HL-60/S4 (cell line): ENCODE measurements around the gene MRPL47.
"Not testable (repeated sequence)": the region's sequence is repeated elsewhere in the genome, so short reads cannot be mapped to it uniquely, and the experiment has no call there.

Experiments used
- in situ Hi-C: fragments of 300-500 bp; cut with MboI; formaldehyde crosslinking; loops from 2 replicates; pipeline ENCODE4 v1.14.3; 2022; ENCODE audit warnings: low sequenced_read_pairs

The MRPL47 gene

DNA sequence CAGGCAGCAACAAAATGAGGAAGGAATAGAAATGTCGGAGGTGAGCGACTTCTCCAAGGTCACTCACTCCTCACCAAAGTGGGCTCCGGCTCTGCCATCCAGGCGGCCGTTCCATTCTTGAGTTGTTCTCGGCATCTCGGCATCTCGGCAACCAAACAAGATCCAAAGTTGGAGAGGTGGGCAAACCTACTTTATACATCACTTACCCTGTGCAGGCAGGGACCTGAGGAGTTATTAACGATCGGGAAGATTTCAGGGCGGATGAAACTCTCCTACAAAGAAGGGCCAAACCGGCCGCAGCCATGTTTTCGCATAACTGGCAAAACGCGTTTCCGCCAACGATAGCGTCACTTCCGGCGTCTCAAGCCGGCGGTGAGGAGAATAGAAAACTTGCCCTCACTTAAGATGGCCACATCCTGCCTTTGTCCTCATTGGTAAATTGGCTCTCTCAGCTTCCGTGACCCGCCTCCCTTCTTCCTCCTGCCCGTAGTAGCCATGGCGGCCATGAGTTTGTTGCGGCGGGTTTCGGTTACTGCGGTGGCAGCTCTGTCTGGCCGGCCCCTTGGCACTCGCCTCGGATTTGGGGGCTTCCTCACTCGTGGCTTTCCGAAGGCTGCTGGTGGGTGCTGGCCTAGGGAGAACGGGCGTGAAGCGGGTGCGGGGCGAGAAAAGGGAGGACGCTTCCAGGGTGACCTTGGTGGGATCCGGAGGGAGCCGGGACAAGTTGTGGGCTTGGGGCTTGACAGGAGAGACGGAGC is at the start of gene MRPL47, which contains the start of gene NDUFB5:
Gene MRPL47 (minus strand): TSS at position 318 of the 758 bp plus-strand sequence. CDS start 14 bp downstream, at position 304.
Gene NDUFB5 (plus strand): TSS at position 474 of the 758 bp plus-strand sequence. CDS start 22 bp downstream, at position 496.
- in situ Hi-C loops = no loop called here

DNA sequence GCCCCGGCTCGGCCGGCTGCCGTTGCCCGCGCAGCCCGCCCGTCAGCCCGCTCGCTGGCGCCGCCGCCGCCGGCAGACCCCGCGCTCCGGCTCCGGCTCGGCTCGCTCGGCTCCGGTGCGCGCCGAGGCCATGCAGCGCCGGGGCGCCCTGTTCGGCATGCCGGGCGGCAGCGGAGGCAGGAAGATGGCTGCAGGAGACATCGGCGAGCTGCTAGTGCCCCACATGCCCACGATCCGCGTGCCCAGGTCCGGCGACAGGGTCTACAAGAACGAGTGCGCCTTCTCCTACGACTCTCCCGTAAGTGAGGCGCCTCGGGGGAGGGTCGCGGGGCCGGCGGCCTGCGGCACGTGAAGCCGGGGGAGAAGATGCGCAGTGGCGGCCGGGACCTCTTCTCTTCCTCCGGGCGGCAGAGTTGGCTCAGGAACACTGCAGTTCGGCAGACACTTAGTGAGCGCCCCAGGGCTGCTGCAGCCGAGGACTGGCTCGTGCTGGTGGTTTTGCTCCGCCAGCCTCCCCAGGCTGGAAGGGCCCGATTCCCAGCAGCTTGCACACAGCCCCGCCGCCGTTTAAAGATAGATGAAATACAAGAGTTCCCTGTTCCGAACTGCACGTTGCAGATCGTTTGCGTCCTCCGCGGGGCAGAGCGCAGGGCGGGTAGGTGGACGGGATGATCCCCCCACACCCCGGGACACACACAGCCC is 48.8 kb upstream of the MRPL47 start:
- in situ Hi-C loops = no loop called here

DNA sequence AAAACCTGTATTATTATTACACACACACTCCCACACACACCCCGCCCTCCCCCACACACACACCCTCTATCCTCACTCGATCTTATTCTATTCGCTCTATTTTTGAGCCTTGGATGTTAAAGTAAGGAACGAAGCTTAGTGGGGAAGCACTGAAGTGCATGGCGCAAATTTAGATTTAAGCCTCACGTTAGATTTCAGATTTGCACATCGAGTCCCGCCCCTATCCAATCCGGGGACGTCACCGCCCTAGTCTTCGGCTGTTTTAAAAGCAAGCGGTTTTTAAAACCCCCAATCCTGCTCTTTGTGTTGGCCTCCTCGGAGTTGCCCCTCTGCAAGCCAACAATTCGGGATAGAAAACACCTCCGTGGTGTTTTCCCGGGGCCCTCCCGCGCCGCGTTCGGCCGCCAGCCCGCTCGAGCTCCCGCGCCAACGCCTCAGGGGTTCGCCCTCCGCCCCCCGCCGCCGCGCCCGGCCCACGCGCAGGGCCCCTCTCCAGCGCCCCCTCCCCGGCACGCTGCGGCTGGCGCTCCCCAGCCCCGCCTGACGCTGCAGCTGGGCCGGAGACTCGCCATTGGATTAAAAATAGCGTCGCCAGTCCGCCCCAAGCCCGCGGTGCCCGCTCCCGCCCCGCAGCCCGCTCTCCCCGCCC is 48.1 kb upstream of the MRPL47 start, which contains the start of gene USP13:
Gene USP13 (plus strand): TSS at position 594 of the 649 bp plus-strand sequence. CDS start 186 bp downstream, outside the sequence.
- in situ Hi-C loops = no loop called here

DNA sequence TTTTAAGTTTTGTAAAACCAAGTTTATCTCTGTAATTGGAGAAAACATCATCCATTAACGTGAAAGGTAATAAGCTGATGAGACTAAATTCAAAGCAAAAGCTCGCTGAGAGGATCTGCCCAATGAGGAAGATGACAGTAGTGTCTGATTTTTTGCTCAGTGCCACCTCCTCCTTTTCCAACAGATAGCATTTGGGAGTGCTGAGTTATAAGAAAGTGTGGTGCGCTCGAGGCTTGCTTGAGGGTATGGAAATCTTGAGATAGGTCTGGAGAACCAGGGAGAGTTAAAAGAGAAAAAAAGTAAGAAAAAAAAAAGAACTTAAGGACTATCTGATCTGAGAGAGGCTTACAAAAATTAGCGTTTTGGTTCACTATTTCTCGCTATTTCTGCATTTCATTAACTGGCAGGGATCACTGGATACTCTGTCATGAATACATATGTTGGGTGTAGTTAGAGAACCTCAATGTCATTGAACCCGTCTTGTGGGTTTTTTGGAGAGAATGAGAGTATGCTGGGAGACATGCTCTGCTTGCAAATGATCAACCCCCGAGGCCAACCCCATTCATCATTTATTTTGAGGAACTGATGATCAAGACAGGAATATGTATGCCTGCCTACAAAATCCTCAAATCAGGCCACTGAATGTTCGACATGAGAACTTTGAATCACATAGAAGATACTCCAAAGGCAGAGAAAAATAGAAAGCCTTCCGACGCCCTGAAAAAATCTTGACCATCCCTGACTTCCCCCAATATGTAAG is 47.4 kb upstream of the MRPL47 start:
- in situ Hi-C loops = no loop called here

DNA sequence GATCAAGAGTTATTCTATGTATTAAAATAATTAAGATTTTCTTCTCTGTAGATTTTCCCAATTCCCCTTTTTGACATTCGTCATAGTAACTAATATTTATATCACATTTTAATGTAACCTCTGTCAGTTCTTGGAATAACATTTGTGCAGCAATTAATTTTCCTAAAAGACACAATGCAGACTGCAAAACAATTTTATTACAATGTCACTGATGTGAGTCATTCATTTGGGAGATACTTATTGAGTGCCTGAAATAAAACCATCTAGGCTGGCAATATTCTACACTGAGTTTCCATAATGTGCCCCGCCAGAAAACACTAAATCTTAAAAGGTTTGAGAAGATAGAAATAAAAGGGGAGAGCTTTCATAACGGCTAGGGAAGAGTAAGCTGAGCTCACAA is 41.7 kb upstream of the MRPL47 start:
- in situ Hi-C loops = no loop called here

DNA sequence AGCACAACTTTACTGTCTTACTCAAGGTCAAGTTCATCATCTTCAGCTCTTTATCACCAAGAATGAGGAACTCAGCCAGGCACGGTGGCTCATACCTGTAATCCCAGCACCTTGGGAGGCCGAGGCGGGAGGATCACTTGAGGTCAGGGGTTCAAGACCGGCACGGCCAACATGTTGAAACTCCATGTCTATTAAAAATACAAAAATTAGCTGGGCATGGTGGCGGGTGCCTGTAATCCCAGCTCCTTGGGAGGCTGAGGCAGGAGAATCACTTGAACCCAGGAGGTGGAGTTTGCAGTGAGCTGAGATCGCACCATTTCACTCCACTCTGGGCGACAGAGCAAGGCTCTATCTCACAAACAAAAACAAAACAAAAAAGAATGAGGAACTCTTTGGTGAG is 39.4 kb upstream of the MRPL47 start:
- in situ Hi-C loops = not testable (repeated sequence)

DNA sequence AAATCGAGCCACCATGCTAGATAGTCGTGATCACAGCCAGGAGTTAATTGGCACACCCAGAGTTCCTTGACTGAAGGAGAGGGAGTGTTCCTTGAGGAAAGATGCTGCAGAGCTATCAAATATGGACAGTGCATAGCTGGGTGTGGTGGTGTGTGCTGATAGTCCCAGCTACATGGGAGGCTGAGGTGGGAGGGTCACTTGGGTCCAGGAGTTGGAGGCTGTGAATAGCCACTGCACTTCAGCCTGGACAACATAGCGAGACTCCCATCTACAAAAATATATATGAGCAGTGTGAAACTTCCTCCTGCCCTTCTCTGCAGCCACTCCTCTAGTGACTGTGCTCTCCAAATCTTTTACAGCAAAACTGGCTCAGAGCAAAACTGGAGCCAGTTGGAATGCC is 38.4 kb upstream of the MRPL47 start:
- in situ Hi-C loops = no loop called here

DNA sequence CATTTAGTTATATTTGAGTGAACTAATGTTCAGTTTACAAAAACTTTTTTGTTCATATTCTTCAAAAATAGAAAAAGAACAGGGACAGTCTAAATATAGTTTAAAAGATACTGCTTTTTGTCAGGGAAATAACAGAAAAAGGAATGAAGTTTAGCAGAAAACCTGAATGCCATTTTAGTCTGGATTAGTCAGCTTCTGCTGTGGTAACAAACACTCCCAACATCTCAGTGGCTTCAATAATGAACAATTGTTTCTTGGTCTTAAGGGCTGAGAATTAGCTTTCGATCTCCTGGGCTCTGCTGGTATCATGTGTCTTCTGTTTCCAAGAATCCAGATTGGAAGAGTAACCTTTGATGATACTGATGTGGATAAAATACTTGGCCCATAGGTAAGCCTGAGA is 36.0 kb upstream of the MRPL47 start:
- in situ Hi-C loops = no loop called here

DNA sequence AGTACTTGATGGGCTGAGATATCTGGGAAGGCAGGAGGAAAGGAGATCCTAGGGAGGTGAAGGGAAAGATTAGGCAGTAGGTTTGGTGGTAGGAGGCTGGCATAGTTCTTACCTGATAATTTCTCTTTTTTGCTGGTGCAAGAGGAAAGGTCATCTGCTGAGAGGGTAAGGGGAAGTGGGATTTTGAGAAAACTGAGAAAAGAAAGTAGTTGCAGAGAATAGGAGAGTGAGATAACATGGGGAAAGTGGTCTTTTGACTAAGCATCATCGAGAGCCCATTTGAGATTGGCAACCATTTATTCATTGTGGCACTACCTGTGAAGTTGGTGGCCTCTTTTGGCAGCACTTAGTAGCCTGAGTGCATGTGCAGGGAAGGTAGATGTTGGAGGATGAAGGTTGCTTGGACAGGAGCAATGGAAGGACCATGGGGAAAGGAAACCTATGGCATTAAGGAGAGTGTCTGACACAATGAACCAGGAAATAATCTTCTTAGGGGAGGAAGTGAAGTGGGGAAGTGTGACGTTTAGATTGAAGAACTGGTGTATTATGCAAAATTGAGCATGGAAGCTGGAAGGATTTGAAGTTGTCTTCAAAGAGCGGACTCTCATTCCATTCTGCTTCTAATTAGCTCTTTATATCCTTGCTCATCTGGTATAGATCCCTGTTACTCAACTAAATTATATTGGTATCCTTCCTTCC is 26.5 kb upstream of the MRPL47 start:
- in situ Hi-C loops = no loop called here

DNA sequence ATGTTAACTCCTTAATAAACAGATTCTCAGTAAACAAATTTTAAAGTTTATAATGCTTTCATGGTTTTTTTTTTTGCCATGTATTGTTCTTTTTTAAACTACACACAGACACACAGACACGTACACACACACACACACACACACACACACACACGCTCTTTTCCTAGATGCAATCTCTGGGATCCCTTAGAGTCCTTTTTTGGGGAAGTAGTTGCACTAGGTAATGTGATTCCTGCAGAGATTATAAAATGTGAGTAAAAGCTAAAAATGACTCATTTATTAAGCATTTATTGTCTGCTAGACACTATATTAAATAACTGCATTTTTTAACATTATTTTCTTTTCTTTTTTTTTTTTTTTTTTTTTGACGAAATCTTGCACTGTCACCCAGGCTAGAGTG is 20.0 kb upstream of the MRPL47 start:
- in situ Hi-C loops = no loop called here

DNA sequence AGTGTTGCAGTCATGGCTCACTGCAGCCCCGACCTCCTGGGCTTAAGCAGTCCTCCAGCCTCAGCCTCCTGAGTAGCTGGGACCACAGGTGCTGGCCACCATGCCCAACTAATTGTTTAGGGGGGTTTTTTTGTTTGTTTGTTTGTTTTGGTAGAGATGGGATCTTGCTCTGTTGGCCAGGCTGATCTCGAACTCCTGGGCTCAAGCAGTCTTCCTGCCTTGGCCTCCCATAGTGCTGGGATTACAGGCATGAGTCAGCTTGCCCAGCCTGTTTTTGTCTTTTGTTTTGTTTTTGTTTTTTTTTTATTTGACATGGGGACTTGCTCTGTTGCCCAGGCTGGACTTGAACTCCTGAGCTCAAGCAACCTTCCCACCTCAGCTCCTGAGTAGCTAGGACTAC is 17.6 kb upstream of the MRPL47 start:
- in situ Hi-C loops = no loop called here

DNA sequence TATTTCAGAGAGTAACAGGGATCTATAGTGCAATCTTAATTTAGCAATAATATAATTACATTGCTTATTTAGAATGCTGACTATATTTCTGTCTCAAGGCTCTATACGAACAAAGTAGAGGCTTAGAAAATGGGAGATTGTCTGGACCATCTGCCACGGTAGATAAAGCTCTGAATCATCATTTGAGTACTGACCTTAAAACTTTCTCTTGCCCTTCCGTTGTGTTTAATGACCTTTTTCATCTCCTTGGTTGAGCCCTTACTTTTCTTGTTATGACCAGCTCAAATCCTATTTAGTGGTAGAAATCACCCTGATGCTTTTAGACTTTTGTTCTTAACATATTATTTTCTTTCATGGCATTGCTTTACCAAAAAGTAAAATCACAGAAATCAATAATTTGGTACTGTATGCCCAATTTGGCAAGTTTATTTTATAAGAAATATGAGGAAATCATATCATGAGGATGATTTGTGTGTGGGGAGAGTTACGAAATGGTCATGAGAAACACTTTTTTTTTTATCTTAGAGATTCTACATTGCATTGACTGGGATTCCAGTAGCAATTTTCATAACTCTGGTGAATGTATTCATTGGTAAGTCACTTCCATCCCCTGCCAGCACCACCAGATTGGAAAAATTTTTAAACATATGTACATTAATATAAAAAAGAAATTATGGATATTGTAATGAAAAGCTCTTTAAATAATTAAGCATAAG is 11.2 kb upstream of the MRPL47 start:
- in situ Hi-C loops = no loop called here

DNA sequence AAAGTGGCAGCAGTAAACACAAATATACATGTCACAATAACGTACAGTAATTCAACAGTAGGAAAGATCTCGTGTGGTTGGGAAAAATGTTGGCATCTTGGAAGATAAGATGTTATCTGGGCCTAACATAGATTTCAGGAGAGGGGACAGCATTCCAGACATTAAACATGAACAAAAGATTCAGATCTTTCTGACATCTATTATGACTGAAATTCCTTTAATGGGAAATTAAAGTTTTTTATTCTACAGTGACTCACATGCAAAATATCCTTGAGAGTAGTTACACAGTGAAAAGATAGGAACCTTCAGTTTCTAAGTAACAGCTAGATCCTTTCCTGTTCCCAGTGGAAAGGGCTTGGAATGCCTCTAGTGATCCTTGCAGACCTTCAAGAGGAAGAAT is 9.4 kb upstream of the MRPL47 start:
- in situ Hi-C loops = no loop called here

DNA sequence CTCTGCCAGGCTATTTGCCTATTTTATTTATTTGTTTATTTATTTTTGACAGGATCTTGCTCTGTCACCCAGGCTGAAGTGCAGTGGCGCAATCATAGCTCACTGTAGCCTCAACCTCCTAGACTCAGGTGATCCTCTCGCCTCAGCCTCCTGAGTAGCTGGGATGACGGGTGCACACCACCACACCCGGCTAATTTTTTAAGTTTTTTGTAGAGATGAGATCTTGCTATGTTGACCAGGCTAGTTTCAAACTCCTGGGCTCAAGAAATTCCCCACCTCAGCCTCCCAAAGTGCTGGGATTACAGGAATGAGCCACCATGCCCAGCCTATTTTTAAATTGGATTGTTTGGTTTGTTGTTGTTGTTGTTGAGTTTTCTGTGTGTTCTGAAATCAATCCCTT is 5.6 kb upstream of the MRPL47 start:
- in situ Hi-C loops = no loop called here

DNA sequence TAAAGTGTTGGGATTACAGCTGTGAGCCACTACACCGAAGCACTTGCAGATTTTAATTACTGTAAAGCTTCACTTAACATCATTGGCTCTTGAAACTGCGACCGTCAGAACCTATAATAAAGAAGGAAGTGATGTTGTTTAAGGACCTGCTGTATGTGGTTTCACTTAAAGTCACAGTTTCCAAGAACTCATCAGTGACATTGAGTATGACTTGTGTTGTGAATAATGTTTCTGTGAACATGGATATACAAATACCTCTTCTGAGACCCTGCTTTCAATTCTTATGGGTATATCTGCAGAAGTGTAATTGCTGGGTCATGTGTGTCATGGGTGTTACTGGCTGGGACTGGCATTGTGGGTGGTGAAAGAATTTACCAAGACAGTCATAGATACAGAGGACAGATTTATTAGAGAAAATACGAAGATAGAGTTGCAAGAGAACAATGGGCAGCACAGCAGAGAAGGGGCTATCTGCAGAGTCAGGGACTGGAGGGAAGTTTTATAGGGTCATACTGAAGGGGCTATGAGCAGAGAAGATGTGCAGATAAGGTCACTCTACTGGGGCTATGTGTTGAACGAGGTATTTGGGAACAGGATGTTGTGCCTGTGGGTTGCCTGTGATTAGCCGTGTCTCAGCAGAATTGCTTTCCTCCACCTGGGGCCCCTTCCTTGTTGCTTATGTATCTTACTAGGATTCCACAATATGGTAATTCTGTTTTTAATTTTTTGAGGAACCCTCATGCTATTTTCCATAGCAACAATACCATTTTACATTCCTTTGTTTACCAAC is 4.7 kb upstream of the MRPL47 start:
- in situ Hi-C loops = no loop called here

DNA sequence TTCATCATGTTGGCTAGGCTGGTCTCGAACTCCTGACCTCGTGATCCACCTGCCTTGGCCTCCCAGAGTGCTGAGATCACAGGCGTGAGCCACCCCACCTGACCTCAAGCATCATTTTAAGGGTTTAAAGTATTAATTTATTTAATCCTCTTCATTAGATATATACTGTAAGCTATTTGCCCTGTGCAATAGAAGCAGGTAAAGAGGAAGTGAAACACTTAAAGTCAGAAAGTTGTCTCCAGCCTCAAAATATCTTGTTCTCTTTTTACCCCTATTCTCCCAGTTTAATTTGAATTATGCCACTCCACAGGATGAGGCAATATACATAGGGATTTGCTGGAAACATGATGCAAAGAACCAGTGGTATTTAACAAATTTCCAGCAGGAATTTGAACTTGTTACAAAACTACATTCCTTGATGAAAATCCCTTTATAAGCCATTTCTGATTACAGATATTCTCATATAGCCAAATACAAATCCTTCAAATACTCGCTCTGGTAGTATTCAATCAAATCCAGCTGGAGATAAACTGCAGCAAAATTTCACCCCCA is 2.2 kb upstream of the MRPL47 start:
- in situ Hi-C loops = no loop called here

DNA sequence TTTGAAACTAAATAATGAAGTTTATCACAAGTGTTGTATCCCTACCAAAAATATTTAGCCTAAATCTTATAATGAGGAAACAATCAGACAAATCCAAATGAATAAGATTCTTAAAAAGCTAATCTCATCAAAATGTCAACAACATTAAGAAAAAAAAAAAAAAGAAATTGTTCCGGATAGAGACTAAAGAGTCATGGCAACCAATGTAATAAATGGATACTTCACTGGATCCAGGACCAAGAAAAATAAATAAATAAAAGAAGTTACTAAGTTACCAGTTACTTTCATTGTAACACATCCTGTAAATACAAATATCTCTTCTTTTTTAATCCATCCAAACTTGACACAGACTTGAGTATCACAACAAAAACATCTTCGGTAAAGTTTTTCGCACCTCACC is 607 bp downstream of the MRPL47 start:
- in situ Hi-C loops = no loop called here

DNA sequence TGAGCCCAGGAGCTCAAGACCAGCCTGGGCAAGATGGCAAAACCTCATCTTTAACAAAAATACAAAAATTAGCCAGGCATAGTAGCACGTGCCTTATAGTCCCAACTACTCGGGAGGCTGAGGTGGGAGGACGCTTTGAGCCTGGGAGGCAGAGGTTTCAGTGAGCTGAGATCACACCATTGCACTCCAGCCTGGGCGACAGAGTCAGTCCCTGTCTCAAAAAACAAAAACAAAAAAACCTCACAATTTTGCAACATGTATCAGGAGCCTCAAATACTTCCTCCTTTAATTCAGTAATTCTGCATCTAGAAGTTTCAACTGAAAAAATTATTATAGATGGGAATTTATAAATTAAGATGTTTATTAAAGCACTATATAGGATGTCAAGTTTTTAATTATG is 1.1 kb downstream of the MRPL47 start:
- in situ Hi-C loops = no loop called here

DNA sequence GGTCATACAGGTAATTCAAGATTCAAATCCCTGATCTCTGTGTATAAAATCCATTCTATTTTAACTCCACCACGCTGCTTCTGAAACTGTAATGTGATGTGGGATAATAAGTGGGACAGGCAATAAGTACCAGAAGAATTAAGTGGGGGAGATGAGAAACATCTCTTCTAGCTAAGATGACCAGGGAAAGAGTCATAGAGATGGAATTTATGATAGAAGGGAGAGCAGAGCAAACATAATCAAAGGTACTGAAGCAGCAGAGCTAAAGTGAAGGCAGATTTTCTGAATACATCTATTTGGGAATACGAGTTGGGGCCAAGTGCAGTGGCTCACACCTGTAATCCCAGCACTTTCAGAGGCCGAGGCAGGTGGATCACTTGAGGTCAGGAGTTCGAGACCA is 4.9 kb downstream of the MRPL47 start:
- in situ Hi-C loops = no loop called here
